NCI-H1092 (cell line): ENCODE measurements around the gene TSPYL2.

Experiments
- DNase-seq: peaks from one replicate; lab custom pipeline; 2025; lab: John Stamatoyannopoulos, UW

The TSPYL2 gene

DNA sequence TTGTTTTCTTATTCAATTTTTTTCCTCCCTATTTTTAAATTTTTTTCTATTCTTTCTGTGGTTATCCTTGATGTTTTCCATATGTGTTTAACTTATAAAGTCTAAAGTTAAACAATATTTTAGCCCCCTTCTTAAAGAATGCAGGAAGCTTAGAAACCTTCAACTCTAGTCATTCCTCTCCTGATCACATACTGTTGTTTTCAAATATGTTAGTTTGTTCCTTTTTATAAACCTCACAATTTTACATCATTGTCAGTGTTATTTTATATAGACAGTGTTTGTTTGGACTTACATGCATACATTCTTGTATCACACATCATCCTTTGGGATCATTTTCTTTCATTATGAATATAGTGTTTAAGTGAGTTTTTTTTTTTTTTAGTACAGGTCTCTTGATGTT, 43.3 kb downstream of the TSPYL2 start:
- no peak for DNase-seq

DNA sequence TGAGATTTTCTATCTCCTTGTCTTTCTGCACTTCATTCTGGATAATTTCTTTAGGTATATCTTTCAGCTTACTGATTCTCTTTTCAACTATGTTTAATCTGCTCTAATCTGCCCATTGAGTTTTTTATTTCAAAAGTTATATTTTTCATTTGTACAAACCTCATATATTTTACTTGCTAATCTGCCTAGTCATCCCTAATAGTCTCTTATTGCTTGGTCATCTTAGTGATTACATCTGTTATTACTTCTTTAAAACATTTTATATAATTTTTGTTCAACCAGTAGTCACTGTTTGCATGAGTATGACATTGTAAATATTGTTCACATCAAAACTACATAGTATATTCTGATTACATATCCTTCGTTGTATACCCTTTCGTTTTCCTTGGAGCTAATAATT, 44.2 kb downstream of the TSPYL2 start:
- no peak for DNase-seq

DNA sequence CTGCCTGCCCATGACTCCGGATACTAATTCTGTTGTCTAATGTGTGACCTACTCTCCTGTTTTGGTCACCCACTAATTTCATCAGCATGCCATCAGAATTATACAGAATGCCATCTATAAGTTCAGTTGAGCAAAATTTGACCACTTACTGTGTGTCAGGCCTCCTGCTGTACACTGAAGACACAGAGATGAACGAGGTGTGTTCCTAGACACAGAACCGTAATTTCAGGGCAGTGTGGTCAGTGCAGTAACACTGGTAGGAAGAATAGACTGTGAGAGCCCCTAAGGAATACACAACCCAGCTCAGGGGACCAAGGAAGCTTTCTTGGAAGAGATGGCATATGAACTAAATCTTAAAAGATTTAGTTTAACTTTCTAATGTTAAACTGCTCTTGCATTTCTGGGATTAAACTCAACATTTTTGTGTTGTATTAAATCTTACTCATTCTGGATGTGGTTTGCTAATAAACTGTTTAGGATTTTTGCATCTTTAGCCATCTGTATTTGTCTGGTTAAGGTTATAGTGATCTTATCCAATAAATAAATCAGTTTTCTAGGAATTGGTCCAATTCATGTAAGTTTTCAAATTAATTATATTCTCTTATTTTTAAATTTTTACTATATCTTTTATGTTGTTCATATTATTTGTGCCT, 46.1 kb downstream of the TSPYL2 start:
- DNase-seq = no peak

DNA sequence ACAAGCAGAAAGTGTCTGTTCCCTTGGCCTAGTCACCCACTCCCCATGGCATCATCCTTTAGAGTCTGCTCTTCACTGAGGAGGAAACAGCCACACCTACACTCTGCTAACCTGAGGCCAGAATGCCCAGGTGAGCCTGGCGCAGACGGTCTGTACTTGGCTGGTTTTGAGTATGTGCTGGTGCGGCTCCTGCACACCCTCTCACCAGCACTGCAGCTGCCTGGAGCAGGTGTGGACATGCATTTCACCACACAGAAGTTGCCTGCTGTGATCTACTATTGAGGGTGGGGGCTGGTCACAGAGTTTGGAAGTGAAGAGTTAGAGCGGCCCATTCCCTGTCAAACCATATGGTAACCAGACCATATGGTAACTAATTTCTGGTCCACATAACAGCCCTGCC, 51.2 kb downstream of the TSPYL2 start:
- no peak for DNase-seq

DNA sequence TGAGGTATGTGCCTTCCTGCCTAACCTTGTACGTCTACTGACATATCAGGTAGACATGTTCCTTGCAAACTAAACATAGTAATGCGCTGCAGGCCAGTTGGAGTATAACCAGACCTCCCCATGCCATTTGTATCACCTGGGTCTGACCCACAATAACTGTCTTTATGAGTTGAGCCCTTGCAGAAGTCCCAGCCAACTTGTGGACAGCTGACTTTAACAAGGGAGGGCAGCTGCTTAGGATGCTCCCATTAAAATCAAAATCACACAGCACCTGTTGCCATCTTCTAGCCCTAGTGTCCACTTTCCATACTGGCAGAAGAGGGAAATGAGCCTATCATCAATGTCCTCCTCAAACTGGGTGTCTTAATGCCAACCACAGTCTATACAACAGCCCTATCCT, 53.4 kb downstream of the TSPYL2 start:
- DNase-seq = no peak
